Esophagus muscularis mucosa (tissue), 4 donors: ENCODE results near the gene DPP7. TPM values are rescaled to one million over a fixed set of nuclear protein-coding genes. Genes with fewer than 3 reads are reported as not detected.

Experiments
- DNase-seq: peaks from one replicate; pipeline ENCODE4 v3.0.0-alpha.2; 2017; ENCODE audit errors: extremely low spot score
- H3K27ac ChIP-seq, 4 donors: fragments of 200-600 bp; sonication (generic); replicated peaks in 1 of 4; 1 replicate in 3 of 4; 2 replicates in 1 of 4; pipeline ENCODE4 v1.5.1; 2016 to 2019; ENCODE audit warnings: mild to moderate bottlenecking in 1 of 4
- H3K27me3 ChIP-seq, 4 donors: fragments of 200-600 bp; sonication (generic); one replicate each; pipeline versions ENCODE4 v1.5.1 to v1.6.0; 2016 to 2019
- H3K36me3 ChIP-seq, 4 donors: fragments of 200-600 bp; sonication (generic); one replicate each; pipeline ENCODE4 v1.5.1; 2016 to 2019
- H3K4me1 ChIP-seq, 4 donors: fragments of 200-600 bp; sonication (generic); one replicate each; pipeline ENCODE4 v1.5.1; 2016 to 2019
- H3K4me3 ChIP-seq, 4 donors: fragments of 200-600 bp; sonication (generic); 1 replicate in 2 of 4; 2 replicates in 2 of 4; pipeline ENCODE4 v1.5.1; 2016 to 2019; ENCODE audit warnings: mild to moderate bottlenecking in 4 of 4, moderate library complexity in 1 of 4
- H3K9me3 ChIP-seq, 4 donors: fragments of 200-600 bp; sonication (generic); 1 replicate in 3 of 4; 2 replicates in 1 of 4; pipeline ENCODE4 v1.5.1; 2016 to 2019
- EP300 ChIP-seq: sonication (generic); formaldehyde crosslinking; IDR thresholded peaks from one replicate; pipeline ENCODE4 v1.6.1; 2017; ENCODE audit warnings: antibody characterized with exemption
- POLR2A ChIP-seq: fragments of 450-650 bp; IDR thresholded peaks from one replicate; pipeline ENCODE4 v1.6.1; 2017; ENCODE audit warnings: antibody characterized with exemption, moderate library complexity, mild to moderate bottlenecking, low read depth
- POLR2AphosphoS5 ChIP-seq, 2 donors: sonication (generic); formaldehyde crosslinking; IDR thresholded peaks; one replicate each; pipeline ENCODE4 v1.6.1; 2017; ENCODE audit warnings: antibody characterized with exemption in 2 of 2
- WGBS: methylation state at CpG from one replicate; pipeline ENCODE4 v1.1.5; 2018; 5-methylcytosine and 5-hydroxymethylcytosine counted together
- intact Hi-C: fragments of 100-400 bp; cut with DNase I; formaldehyde crosslinking; loops from one replicate; pipeline ENCODE4 v1.15.1; 2023
- total RNA-seq, 4 donors: library from RNA; depleted of rRNA; stranded (reverse); fragments of >200 nt; gene quantifications; one replicate each; pipeline versions ENCODE4 v1.1.0 to v1.2.1, GENCODE V29; 2016
- TF ChIP-seq, protein P1 (sequence below), 3 experiments: fragments of 200-600 bp in 2 of 3; fragments of 450-650 bp in 1 of 3; sonication (generic) in 2 of 3; IDR thresholded peaks; one replicate each; pipeline ENCODE4 v1.5.1; 2017 to 2019; ENCODE audit warnings: antibody characterized with exemption in 3 of 3, mild to moderate bottlenecking in 2 of 3, moderate library complexity in 1 of 3

DPP7 gene
- total RNA-seq, 4 donors from 2014 or later, result 90.1 to 121 (median 104) TPM

DNA sequence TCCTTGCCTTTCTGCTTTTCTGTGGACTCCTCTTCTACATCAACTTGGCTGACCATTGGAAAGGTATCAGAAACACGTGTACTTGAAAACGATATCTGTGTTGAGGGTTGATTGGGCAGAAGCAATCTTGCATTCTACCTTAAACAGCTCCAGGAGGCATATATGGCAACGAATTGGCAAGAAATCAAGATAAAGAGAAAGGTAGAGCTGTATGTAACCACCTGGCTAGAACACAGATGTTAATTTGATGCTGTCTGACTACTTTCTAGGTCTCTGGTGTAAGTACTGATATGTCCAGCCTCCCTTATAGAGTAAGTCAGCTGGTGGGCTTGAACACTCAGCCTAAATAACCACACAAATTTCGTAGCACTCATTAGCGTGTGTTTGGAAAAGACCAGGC lies 26.4 kb downstream of the DPP7 start:
- no peak overlapping the region for H3K4me3 ChIP-seq
- H3K27me3 ChIP-seq, result no peaks in the 10 kb centered on the region
- no peak for DNase-seq
- no peaks in the 10 kb centered on the region for H3K9me3 ChIP-seq
- no peak for TF ChIP-seq POLR2AphosphoS5 (IDR thresholded peaks at IDR 0.05)
- TF ChIP-seq, protein P1, sequence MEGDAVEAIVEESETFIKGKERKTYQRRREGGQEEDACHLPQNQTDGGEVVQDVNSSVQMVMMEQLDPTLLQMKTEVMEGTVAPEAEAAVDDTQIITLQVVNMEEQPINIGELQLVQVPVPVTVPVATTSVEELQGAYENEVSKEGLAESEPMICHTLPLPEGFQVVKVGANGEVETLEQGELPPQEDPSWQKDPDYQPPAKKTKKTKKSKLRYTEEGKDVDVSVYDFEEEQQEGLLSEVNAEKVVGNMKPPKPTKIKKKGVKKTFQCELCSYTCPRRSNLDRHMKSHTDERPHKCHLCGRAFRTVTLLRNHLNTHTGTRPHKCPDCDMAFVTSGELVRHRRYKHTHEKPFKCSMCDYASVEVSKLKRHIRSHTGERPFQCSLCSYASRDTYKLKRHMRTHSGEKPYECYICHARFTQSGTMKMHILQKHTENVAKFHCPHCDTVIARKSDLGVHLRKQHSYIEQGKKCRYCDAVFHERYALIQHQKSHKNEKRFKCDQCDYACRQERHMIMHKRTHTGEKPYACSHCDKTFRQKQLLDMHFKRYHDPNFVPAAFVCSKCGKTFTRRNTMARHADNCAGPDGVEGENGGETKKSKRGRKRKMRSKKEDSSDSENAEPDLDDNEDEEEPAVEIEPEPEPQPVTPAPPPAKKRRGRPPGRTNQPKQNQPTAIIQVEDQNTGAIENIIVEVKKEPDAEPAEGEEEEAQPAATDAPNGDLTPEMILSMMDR (IDR thresholded peaks at IDR 0.05), result no peak
- TF ChIP-seq POLR2A, result no peak
- no peak for TF ChIP-seq EP300
- WGBS, result 91% methylated on average over 5 of the region's 5 CpGs
- H3K36me3 ChIP-seq, result peaks cover 5 to 47% (median 36%) of the 10 kb centered on the region in 4 donors
- intact Hi-C loops, result no loop called here
- no peak overlapping the region for H3K27ac ChIP-seq
- peaks cover 19 to 59% (median 47%) of the 10 kb centered on the region in 4 donors for H3K4me1 ChIP-seq

DNA sequence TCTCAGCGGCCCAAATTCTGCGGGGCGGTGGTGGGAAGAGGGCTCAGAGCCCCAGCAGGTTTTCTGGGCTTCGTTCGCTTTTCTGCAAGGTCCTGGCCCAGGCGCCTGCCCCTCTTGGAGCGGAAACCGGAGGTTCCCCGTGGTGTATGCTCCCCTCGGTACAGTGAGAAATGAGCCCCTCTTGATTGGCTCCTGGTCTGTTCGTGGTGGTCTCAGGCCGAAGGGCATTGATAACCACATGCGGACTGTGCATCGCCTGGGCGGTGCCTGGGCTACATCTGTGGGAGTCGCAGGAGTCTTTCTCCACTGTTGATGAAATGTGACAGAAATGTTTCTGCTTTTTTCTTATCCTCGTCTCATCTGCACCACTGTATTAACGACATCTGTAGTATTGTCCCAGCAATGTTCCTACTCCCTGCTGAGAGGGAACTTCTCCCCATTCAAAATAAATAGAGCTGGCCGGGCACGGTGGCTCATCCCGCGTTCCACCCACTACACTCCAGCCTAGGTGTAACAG lies 27.1 kb downstream of the DPP7 start:
- no peaks in the 10 kb centered on the region for H3K27me3 ChIP-seq
- H3K4me3 ChIP-seq, result peak overlapping the region; percentile 79 to 95 (median 86)
- intact Hi-C loops, result no loop called here
- H3K9me3 ChIP-seq, result no peaks in the 10 kb centered on the region
- 13% methylated on average over 16 of the region's 22 CpGs for WGBS
- H3K4me1 ChIP-seq, result peaks cover 19 to 64% (median 49%) of the 10 kb centered on the region in 4 donors
- TF ChIP-seq POLR2AphosphoS5 (IDR thresholded peaks at IDR 0.05), result no peak
- TF ChIP-seq, protein P1 (IDR thresholded peaks at IDR 0.05), result no peak
- peak overlapping the region; percentile 95 to 99 (median 98) for H3K27ac ChIP-seq
- no peak for DNase-seq
- H3K36me3 ChIP-seq, result peaks cover 3 to 47% (median 36%) of the 10 kb centered on the region in 4 donors

DNA sequence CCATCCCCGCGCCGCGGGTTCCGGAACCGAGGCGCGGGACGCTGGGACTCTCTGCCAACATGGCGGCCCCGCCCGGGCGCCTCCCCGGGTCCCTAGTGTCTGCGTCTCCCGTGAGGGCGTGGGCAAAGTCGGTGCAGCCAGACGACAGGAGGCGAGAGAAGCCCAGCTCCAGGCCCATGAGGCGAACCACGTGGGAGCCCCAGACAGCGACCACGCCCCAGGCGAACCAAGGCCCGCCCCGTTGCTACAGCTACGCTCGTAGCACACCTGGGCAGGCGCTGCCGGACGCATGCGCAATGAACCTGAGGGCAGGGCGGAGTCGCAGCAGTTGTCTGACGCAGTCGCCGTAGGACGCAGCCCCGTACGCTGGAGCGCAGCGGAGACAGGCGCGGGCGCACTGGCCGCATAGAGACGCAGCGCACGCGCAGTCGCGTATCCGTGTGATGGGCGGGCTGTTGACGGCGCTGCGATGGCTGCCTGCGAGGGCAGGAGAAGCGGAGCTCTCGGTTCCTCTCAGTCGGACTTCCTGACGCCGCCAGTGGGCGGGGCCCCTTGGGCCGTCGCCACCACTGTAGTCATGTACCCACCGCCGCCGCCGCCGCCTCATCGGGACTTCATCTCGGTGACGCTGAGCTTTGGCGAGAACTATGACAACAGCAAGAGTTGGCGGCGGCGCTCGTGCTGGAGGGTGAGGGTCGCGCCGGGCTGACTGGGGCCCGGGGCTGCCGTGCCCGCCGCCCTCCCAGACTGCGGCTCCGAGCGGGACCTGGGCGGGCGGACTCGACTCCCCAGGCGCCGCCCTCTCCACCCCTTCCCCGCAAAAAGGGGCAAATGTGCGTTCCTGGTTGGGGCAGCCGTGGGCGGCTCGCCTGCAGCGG lies 27.8 kb downstream of the DPP7 start, which contains the start of gene MAN1B1:
Gene MAN1B1, plus strand, starts transcription at position 455 of the 878 bp plus-strand sequence. Its CDS starts 15 bp downstream, at position 470.
- intact Hi-C loops, result no loop called here
- Histone ChIP-seq H3K36me3 (peaks cover 6 to 47% (median 38%) of the 10 kb centered on the region in 4 donors), H3K4me1 (peaks cover 19 to 64% (median 49%) of the 10 kb centered on the region in 4 donors)

DNA sequence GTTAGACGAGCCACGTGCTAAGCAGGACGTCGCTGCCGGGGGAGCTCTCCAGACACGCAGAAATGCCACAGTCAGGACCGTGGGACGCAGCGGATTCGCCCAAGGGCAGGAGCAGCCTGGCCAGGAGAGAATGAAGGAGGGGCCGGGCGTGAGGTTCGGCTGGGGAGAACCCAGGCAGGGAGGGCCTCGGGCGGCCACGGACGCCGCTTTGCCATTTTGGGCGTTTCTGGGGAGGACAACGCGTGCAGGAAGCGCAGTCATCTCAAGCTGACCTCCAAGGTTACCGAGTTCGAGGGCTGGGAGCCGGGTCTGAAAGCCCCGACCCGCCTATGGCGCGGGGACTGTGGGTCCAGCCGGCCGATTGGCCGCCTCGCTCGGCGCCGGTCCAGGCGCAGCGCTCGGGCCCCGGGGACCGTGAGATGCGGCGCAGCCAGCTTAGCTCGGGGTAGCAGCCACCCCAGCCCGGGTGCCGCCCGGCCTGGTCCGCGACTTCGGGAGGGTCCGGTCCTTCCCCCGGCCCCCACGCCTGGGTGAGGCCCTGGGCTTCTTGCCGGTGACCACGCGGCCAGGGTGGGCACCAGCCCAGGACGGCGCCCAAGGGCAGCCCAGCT lies 28.5 kb downstream of the DPP7 start:
- H3K27me3 ChIP-seq, result no peaks in the 10 kb centered on the region
- peaks cover 6 to 49% (median 41%) of the 10 kb centered on the region in 4 donors for H3K36me3 ChIP-seq
- H3K4me3 ChIP-seq, result peak overlapping the region; percentile 79 to 95 (median 86)
- intact Hi-C loops, result no loop called here
- WGBS, result 5% methylated on average over 22 of the region's 58 CpGs
- DNase-seq, result no peak
- H3K4me1 ChIP-seq, result peaks cover 19 to 64% (median 49%) of the 10 kb centered on the region in 4 donors
- no peaks in the 10 kb centered on the region for H3K9me3 ChIP-seq
- TF ChIP-seq EP300 (no peak), POLR2AphosphoS5 (IDR thresholded peaks at IDR 0.05) (no peak), POLR2A (no peak)
- TF ChIP-seq, protein P1 (IDR thresholded peaks at IDR 0.05), result no peak
- peak overlapping the region; percentile 95 to 99 (median 98) for H3K27ac ChIP-seq

More for the DNA sequence above, 27.8 kb downstream of the DPP7 start, which contains the start of gene MAN1B1:
- under 1% methylated on average over 17 of the region's 101 CpGs for WGBS
- Histone ChIP-seq H3K4me3 (peak within 1 kb of the TSS; percentile 79 to 95 (median 86)), H3K27ac (peak within 1 kb of the TSS; percentile 95 to 99 (median 98)), H3K9me3 (no peaks in the 10 kb centered on the region), H3K27me3 (no peaks in the 10 kb centered on the region)
- DNase-seq, result peak; percentile 99
- peak; percentile 96 to 100 for TF ChIP-seq POLR2AphosphoS5 (IDR thresholded peaks at IDR 0.05)
- TF ChIP-seq EP300, result no peak
- TF ChIP-seq POLR2A, result peak; percentile 46
- TF ChIP-seq, protein P1 (IDR thresholded peaks at IDR 0.05), result peak in 1 of 3 experiments; percentile 30
